GM21717 (cell line): ENCODE measurements around the gene DSG3.

ENCODE experiments used
- ATAC-seq: cut with Tn5 transposase; IDR thresholded peaks from one replicate; pipeline ENCODE4 v1.9.1; 2021; ENCODE audit warnings: mild to moderate bottlenecking, moderate library complexity; ENCODE audit not compliant: unreplicated experiment

Gene DSG3

GRCh38 chr18:31429623-31430022 lies 17.9 kb upstream of the DSG3 start:
- no peak for ATAC-seq

DNA sequence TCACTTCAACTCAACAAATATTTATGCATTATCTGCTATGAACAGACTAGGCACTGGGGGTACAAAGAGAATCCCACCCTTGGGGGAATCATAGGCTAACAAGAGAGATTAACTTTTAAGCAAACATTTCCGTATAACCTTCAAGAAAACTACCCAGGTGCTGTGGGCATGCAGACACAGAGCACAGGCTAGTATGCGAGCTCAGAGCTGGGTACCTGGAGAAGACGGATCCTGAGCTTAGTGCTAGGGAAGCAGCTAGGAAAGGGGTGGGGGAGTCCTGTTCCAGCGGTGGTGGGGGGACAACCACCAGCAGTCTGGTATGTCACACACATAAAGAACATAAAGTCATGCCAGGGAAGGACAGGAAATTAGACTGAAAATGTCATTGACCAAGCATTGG lies 17.5 kb upstream of the DSG3 start:
- no peak for ATAC-seq

DNA sequence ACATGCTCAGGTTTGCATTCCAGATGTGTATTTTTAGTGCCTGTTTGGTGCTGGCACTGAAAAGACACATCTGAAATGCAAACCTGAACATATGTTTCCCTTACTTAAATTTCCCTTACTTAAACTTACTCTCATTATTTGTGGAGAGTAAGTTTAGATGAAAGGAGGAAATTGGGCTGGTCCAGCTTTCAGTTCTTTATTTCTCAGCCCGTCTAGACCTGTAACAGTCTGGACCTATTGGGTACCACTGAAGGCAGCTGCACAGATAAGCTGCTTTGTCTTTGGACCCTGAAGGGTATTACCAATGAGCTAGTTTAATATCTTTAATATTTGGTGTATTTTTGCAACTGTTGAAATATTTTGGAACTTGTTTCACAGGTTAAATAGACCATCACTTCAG lies 17.0 kb upstream of the DSG3 start:
- no peak for ATAC-seq

DNA sequence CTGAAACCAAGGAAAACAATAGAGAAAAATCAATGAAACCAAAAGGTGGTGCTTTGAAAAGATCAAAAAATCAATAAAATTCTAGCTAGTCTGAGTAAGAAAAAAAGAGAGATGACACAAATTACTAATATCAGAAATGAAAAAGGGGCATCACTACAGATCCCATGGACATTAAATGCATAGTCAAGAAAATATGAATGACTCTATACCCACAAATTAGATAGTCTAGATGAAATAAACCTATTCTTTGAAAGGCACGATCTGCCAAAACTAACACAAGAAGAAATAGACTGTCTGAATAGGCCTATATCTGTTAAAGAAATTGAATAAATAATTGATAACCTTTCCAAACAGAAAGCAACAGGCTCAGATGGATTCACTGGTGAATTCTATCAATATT lies 15.2 kb upstream of the DSG3 start:
- ATAC-seq = no peak

DNA sequence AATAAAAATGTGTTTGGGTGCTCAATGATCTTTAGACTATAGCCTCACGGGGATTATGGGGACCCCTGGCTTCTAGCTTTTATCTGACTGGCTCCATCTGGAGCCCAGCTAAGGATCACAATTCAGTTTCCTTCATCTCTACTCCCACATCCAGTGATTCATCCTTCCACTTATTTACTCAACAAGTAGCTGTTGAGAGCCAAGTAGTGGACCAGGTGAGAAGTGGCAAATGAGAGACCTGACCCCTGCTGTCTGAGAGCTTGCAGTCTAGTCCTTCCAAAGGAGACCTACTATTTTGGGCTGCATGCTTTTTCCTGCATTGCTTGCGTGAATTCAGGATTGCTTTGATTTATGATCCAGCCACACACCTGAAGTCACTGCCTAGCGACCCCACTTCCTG lies 10.7 kb upstream of the DSG3 start:
- ATAC-seq = no peak

GRCh38 chr18:31438402-31438801 lies 9.1 kb upstream of the DSG3 start:
- peak; percentile 53 for ATAC-seq

DNA sequence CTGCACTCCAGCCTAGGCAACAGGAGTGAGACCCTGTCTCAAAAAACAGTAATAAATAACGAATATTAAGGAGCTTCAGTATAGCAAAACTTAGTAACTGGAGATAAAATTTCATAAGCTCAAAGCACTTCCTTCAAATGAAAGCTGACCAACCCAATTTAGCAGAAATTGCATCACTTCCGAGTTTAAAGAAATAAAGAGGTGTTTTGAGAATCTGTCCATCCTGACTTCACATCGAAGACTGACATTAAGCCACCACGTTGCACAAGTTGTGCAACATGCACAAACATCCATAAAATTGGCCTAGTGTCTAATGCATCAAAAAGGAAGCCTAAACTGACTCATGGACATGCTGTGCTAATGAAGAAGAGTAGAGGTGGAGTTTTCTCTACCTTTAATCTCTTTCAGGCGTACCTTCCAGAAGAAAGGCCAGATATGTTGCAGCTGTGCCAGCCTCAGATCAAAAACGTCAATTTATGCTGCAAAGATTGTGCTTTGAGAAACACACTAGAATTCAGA lies 7.7 kb upstream of the DSG3 start:
- ATAC-seq = no peak

DNA sequence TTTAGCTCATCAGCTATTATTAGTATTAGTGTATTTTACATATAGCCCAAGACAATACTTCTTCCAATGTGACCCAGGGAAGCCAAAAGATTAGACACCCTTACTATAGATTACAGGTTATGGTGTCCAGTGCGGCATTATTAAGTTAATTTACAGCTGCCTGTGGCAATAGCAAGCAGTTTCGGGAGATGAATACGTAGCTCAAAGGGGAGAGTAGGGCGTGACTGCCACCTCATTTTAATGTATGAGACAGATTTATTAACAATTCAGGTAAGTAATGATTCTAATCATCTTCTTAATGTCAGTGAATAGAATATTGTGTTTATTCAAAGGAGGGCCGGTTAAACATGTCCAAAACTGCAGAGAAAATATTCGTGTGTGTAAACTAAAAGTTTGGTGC lies 6.8 kb upstream of the DSG3 start:
- no peak for ATAC-seq

DNA sequence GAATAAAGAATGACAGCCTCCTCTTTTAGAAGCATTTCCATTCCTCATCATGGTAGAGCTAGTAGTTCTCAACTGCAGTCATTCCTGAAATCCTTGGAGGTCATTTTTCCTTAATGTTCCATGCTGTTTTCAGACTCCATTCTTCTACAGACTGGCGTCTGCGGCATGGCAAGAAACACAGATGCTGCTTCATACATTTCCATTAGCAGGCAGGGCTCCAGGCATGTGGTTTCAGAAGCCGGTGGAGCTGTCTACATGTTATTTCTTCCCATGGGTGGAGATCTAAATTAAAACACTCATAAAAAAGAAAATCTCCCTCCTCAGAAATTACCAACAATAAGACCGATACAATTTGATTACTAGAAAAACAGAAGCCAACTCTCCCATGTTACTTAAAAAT lies 6.0 kb upstream of the DSG3 start:
- no peak for ATAC-seq

DNA sequence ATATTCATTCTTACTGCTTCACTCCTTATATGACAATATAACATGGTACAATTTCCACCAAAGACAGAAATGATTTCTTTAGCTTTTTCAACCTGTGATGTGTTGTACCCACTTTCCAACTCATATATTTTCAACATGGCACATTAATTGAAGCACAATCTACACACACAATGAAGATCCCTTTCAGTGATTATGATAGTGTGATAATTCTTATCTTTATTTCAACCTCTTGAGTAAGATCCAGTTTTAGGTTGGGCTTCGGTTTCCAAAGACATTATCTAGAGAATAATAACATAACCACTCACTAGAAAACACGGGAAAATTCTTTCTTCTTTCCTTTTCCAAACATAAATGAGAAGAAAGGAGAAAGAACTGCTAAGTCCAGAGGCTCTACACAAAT lies 3.4 kb upstream of the DSG3 start:
- ATAC-seq = no peak

DNA sequence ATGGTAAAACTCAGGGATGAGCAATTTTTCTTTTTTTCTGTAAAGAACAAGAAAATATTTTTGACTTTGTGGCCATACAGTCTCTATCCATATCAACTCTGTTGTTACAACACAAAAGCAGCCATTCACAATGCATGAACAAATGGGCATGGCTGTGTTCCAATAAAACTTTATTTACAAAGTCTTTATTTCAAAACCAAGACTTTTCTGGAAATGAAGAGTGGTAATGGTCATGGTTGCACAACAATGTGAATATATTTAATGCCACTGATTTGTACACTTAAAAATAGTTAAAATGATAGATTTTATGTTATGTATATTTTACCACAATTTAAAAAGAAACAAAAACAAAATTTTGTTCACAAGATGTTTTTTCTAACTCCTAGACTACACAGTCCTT lies 1.6 kb upstream of the DSG3 start:
- no peak for ATAC-seq

- ATAC-seq = no peak
Observed at GRCh38 chr18:31446854-31447253, 687 bp upstream of the DSG3 start.

DNA sequence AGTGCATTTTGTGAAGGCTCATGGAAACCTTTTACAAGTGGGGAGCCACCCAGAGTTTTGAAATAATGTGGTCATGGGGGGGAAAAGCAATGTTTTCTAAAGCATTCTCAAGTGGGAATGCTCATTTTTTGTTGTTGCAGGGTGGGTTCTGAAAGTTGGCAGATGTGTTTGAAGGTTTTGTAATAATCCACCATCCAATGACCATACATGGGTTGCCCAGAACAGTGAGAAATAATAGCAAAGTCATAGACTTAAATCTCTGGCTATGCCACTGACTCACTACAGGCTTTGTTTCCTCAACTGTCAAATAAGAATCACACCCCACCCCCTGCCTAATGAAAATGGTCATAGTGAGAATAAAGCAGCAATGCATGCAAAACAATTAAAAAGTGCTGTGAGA lies 2.9 kb downstream of the DSG3 start:
- ATAC-seq = no peak

- ATAC-seq = no peak
Observed at GRCh38 chr18:31451625-31452024, 4.1 kb downstream of the DSG3 start.

DNA sequence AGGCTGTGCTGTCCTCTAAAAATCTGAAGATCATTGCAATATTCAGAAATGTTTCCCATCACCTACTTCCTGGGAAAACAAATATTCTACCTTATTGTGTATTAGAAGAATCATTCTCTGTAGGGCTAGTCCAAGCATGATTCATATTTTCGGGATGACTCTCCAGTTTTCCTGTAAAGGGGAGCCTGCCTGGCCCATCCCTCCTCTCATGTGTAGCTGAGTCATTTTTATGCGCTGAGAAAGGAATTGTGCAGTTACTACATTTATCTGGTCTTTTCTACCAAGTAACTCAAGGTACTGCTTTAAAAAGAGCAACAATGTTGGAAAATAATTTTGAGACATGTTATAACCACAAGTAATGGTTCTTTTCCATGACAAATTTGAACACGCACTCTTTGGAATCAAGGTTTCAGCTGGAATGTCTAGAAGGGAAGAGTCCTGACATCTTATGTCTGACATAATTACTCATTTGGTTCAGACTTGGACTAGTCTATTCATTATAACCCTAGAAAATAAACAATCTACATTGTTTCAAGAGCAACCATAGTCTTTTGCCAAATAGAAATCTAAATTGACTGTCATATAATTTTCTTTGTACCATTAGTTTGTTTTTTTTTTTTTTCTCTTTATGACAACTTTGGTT lies 6.6 kb downstream of the DSG3 start:
- ATAC-seq = no peak

- ATAC-seq = no peak
Observed at GRCh38 chr18:31469629-31470028, 22.1 kb downstream of the DSG3 start.

DNA sequence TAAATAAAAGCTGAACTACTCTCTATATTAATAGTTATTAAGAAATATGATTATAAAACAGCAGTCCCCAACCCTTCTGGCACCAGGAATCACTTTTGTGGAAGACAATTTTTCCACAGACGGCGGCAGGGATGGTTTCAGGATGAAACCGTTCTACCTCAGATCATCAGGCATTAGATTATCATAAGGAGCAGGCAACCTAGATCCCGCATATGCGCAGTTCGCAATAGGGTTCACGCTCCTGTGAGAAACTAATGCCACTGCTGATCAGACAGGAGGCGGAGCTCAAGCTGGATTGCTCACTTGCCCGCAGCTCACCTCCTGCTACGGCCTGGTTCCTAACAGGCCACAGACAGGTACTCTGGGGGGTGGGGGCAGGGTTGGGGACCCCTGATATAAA lies 31.1 kb downstream of the DSG3 start:
- no peak for ATAC-seq

GRCh38 chr18:31482051-31482450 lies 34.5 kb downstream of the DSG3 start:
- ATAC-seq = no peak

GRCh38 chr18:31483396-31483795 lies 35.9 kb downstream of the DSG3 start:
- ATAC-seq = no peak

- ATAC-seq = no peak
Observed at GRCh38 chr18:31484461-31484860, 36.9 kb downstream of the DSG3 start.

DNA sequence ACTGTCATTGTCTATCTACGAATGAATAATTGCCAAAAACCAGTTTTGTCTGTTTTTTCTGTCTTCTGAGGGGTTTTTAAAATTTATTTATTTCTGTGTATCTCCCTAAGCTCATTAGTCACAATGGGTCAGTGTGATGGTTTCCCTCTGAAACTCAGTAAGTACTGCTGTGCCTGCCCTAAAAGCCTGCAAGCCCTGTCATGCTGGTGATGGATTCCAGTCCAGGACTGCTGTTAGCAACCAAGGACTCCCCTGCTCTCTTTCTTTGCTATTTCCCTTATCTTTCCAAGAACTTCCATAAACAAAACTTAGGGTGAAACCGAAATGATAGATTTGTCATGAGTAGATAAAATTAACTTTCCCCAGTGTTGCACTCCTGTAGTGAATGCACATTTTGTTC lies 38.6 kb downstream of the DSG3 start:
- no peak for ATAC-seq

DNA sequence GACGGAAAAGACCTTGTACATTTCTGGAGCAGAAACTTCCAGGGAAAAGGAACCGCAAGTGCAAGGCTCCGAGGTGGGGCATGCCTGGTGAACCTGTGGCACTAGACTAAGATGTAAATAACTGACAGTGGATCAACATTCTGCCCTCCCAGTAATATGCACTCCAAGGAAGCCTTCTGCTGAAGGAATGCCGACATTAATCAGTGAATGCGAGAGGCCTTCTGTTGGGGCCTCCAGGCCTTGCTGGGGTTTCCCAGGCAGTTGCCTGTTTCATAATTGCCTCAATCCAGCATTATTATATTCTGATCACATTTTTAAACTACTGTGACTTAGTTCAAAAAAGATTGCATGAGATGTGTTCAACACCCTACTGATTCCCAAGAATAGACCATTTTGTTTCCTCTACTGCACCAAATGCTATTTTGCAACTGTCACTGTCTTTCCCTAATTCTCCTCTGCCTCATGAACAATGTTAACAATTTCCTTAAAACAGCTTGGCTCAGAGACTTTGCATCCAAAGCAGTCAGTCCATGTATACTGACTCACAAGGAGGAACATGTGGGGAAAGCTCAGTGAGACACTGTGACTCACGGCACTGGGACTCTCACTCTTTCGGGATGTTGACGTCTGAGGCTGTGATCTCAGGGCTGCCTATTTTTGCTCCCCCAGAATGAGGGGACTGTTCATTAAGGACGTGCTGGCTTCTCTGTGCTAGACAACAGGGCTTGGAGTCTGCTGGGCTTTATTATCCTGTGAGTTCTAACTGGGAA lies 39.9 kb downstream of the DSG3 start:
- no peak for ATAC-seq

DNA sequence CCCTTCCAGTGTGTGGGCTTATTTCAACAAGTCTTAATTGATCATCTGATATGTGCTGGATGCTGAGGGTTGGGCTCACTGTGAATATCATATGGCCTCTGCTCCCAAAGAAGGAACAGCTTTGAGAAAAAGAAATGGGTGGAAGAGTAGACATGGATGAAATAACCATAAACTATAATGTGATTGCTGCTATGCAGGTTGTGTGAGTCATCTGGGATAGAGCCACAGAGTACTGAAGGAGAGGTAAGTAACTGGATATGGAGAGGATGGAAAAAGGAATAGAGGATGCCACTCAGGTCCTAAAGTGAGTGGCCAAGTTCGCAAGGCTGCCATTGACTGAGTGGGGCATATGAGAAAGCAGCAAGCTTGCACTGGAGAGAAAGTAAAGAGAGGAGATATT lies 41.8 kb downstream of the DSG3 start:
- no peak for ATAC-seq
